Loucy (cell line): ENCODE measurements around the gene SYNDIG1.

Source experiments
- H2AFZ ChIP-seq: fragments of 200-600 bp; sonication (generic); 2 replicates; pipeline ENCODE4 v1.6.0; 2016; ENCODE audit warnings: antibody characterized with exemption, mild to moderate bottlenecking, low read length, moderate library complexity
- H3F3A ChIP-seq: fragments of 200-600 bp; 2 replicates; pipeline ENCODE4 v1.6.0; 2016; ENCODE audit warnings: antibody characterized with exemption, low read depth, mild to moderate bottlenecking
- H3K27me3 ChIP-seq: fragments of 200-600 bp; sonication (generic); 2 replicates; pipeline ENCODE4 v1.6.1; 2014; ENCODE audit warnings: low read length, mild to moderate bottlenecking; ENCODE audit not compliant: insufficient read depth, poor library complexity, severe bottlenecking
- H3K36me3 ChIP-seq: fragments of 200-600 bp; sonication (generic); 2 replicates; pipeline ENCODE4 v1.6.1; 2016; ENCODE audit warnings: low read length; ENCODE audit not compliant: insufficient read depth
- H3K4me1 ChIP-seq: fragments of 200-600 bp; sonication (generic); 2 replicates; pipeline ENCODE4 v1.5.1; 2014; ENCODE audit warnings: low read length, mild to moderate bottlenecking; ENCODE audit not compliant: insufficient read depth, poor library complexity, severe bottlenecking
- H3K4me2 ChIP-seq: fragments of 200-600 bp; sonication (generic); 2 replicates; pipeline ENCODE4 v1.6.0; 2014; ENCODE audit warnings: antibody characterized with exemption, low read length, low read depth, mild to moderate bottlenecking; ENCODE audit not compliant: poor library complexity, severe bottlenecking
- H3K4me3 ChIP-seq: fragments of 200-600 bp; sonication (generic); 2 replicates; pipeline ENCODE4 v1.5.1; 2014; ENCODE audit warnings: low read length, mild to moderate bottlenecking, mixed read lengths; ENCODE audit not compliant: poor library complexity, severe bottlenecking
- H3K79me2 ChIP-seq: fragments of 200-600 bp; sonication (generic); 2 replicates; pipeline ENCODE4 v1.6.1; 2014; ENCODE audit warnings: low read length; ENCODE audit not compliant: insufficient read depth
- H3K9ac ChIP-seq: fragments of 200-600 bp; sonication (generic); 2 replicates; pipeline ENCODE4 v1.6.0; 2014; ENCODE audit warnings: mild to moderate bottlenecking, low read depth, low read length, moderate library complexity; ENCODE audit not compliant: poor library complexity, severe bottlenecking
- H3K9me2 ChIP-seq: fragments of 200-600 bp; sonication (generic); replicated peaks from 2 replicates; pipeline ENCODE4 v1.6.1; 2016; ENCODE audit warnings: low read depth, low read length, mixed read lengths
- H3K9me3 ChIP-seq: fragments of 200-600 bp; sonication (generic); 2 replicates; pipeline ENCODE4 v1.6.1; 2014; ENCODE audit warnings: mild to moderate bottlenecking, antibody characterized with exemption, low read length, low read depth; ENCODE audit not compliant: insufficient read depth
- H4K20me1 ChIP-seq: fragments of 200-600 bp; sonication (generic); 2 replicates; pipeline ENCODE4 v1.6.0; 2014; ENCODE audit warnings: antibody characterized with exemption, low read length, mild to moderate bottlenecking; ENCODE audit not compliant: insufficient read depth, poor library complexity, severe bottlenecking
- CTCF ChIP-seq: fragments of 200-600 bp; sonication (generic); conservative IDR thresholded peaks from 2 replicates; pipeline ENCODE4 v1.5.1; 2014; ENCODE audit warnings: mild to moderate bottlenecking, antibody characterized with exemption, low read length
- EZH2phosphoT487 ChIP-seq: fragments of 200-600 bp; IDR thresholded peaks from 2 replicates; pipeline ENCODE4 v1.6.1; 2018; ENCODE audit warnings: antibody characterized with exemption, mild to moderate bottlenecking, moderate library complexity, borderline replicate concordance

Gene SYNDIG1

GRCh38 chr20:24469116-24469893 is at the start of gene SYNDIG1:
Gene SYNDIG1, plus strand, starts transcription at chr20:24469629. Its CDS starts 73,469 bp downstream, at chr20:24543098.
- TF ChIP-seq EZH2phosphoT487 (no peak), CTCF (no peak)
- Histone ChIP-seq H3K9me2 (no peaks in the 10 kb centered on the region), H2AFZ (no peak within 1 kb of the TSS), H3K4me2 (no peak within 1 kb of the TSS), H3K79me2 (no peaks in the 10 kb centered on the region), H3K27me3 (no peaks in the 10 kb centered on the region), H3K4me3 (no peak within 1 kb of the TSS), H4K20me1 (no peaks in the 10 kb centered on the region), H3K36me3 (no peaks in the 10 kb centered on the region), H3K4me1 (no peaks in the 10 kb centered on the region), H3K9ac (no peak within 1 kb of the TSS), H3K9me3 (no peaks in the 10 kb centered on the region; the same call in 1 of the 2 replicates), H3F3A (no peaks in the 10 kb centered on the region)

- no peaks in the 10 kb centered on the region for H3K79me2 ChIP-seq
- H3K27me3 ChIP-seq = no peaks in the 10 kb centered on the region
These were observed 49.6 kb upstream of the SYNDIG1 start for GRCh38 chr20:24419786-24420185.

GRCh38 chr20:24420567-24420966 is 48.9 kb upstream of the SYNDIG1 start:
- Histone ChIP-seq H3K4me1 (no peaks in the 10 kb centered on the region), H3K4me2 (no peak overlapping the region), H3F3A (no peaks in the 10 kb centered on the region), H3K9ac (no peak overlapping the region), H3K36me3 (no peaks in the 10 kb centered on the region), H4K20me1 (no peaks in the 10 kb centered on the region), H2AFZ (no peak overlapping the region), H3K27me3 (no peaks in the 10 kb centered on the region), H3K9me3 (peaks cover 2% of the 10 kb centered on the region; the same call in 1 of the 2 replicates), H3K9me2 (no peaks in the 10 kb centered on the region), H3K4me3 (no peak overlapping the region), H3K79me2 (no peaks in the 10 kb centered on the region)
- TF ChIP-seq EZH2phosphoT487 = no peak
- TF ChIP-seq CTCF = no peak

More at GRCh38 chr20:24419786-24420185, 49.6 kb upstream of the SYNDIG1 start:
- no peaks in the 10 kb centered on the region for H3K4me1 ChIP-seq
- H2AFZ ChIP-seq = no peak overlapping the region
- no peak overlapping the region for H3K4me2 ChIP-seq
- H3K9me2 ChIP-seq = no peaks in the 10 kb centered on the region
- no peaks in the 10 kb centered on the region for H3K36me3 ChIP-seq
- H3K4me3 ChIP-seq = no peak overlapping the region
- TF ChIP-seq EZH2phosphoT487 (no peak), CTCF (no peak)
- no peak overlapping the region for H3K9ac ChIP-seq
- H4K20me1 ChIP-seq = no peaks in the 10 kb centered on the region
- H3F3A ChIP-seq = no peaks in the 10 kb centered on the region
- H3K9me3 ChIP-seq = peaks cover 2% of the 10 kb centered on the region; the same call in 1 of the 2 replicates
